Activated effector memory CD4-positive, alpha-beta T cell treated with anti-CD3 and anti-CD28 coated beads, Interleukin-2, amount 50 U/mL, for 16 hours (primary cell): ENCODE measurements around the gene HTD2.
"Not testable (repeated sequence)": the region's sequence is repeated elsewhere in the genome, so short reads cannot be mapped to it uniquely, and the experiment has no call there.

Experiments
- DNase-seq: peaks from one replicate; pipeline ENCODE4 v3.0.0-alpha.2; 2020

Gene HTD2

GRCh38 chr3:58305882-58306711 lies at the start of gene HTD2, which contains the start of gene RPP14:
Gene HTD2, plus strand, starts transcription at chr3:58306520. Its CDS starts 11,094 bp downstream, at chr3:58317614.
Gene RPP14, plus strand, starts transcription at chr3:58306245. Its CDS starts 4,085 bp downstream, at chr3:58310330.
- peak; percentile 100 for DNase-seq

- DNase-seq, result no peak
These were observed 47.8 kb upstream of the HTD2 start for GRCh38 chr3:58258392-58259055.

- no peak for DNase-seq
These were observed 46.0 kb upstream of the HTD2 start for GRCh38 chr3:58260261-58260731.

- DNase-seq, result no peak
These were observed 45.6 kb upstream of the HTD2 start for GRCh38 chr3:58260733-58261132.

GRCh38 chr3:58261954-58262666 lies 44.2 kb upstream of the HTD2 start:
- no peak for DNase-seq

- no peak for DNase-seq
These were observed 39.7 kb upstream of the HTD2 start for GRCh38 chr3:58266577-58266976.

GRCh38 chr3:58267543-58267942 lies 38.8 kb upstream of the HTD2 start:
- not testable (repeated sequence) for DNase-seq

- DNase-seq, result no peak
These were observed 37.0 kb upstream of the HTD2 start for GRCh38 chr3:58269356-58269755.

GRCh38 chr3:58270485-58270884 lies 35.8 kb upstream of the HTD2 start:
- DNase-seq, result no peak

GRCh38 chr3:58271901-58272501 lies 34.3 kb upstream of the HTD2 start:
- DNase-seq, result no peak

- no peak for DNase-seq
These were observed 33.4 kb upstream of the HTD2 start for GRCh38 chr3:58272891-58273290.

- DNase-seq, result not testable (repeated sequence)
These were observed 33.0 kb upstream of the HTD2 start for GRCh38 chr3:58273362-58273761.

- DNase-seq, result no peak
These were observed 32.2 kb upstream of the HTD2 start for GRCh38 chr3:58274027-58274614.

- no peak for DNase-seq
These were observed 25.3 kb upstream of the HTD2 start for GRCh38 chr3:58281069-58281468.

- DNase-seq, result no peak
These were observed 21.0 kb upstream of the HTD2 start for GRCh38 chr3:58285334-58285733.

- no peak for DNase-seq
These were observed 19.0 kb upstream of the HTD2 start for GRCh38 chr3:58287354-58287753.

GRCh38 chr3:58288011-58288728 lies 18.1 kb upstream of the HTD2 start:
- no peak for DNase-seq

GRCh38 chr3:58288964-58289613 lies 17.2 kb upstream of the HTD2 start:
- not testable (repeated sequence) for DNase-seq

- DNase-seq, result not testable (repeated sequence)
These were observed 15.9 kb upstream of the HTD2 start for GRCh38 chr3:58290446-58290845.

GRCh38 chr3:58291671-58292338 lies 14.5 kb upstream of the HTD2 start:
- no peak for DNase-seq

GRCh38 chr3:58292866-58293265 lies 13.5 kb upstream of the HTD2 start:
- DNase-seq, result no peak
